B cell (primary cell): ENCODE data around the gene ANXA8. TPM values are rescaled to one million over a fixed set of nuclear protein-coding genes. Genes with fewer than 3 reads are reported as not detected.

Experiments
- ATAC-seq: fragments of 200-7000 bp; cut with Tn5 transposase; one replicate; pipeline ENCODE4 v1.10.0; 2021; ENCODE audit warnings: low read depth, mild to moderate bottlenecking, moderate number of reproducible peaks, moderate library complexity
- CTCF ChIA-PET: fragments of 350-600 bp; sonication (Branson Sonifier 250); formaldehyde crosslinking; loops from one replicate; lab custom pipeline; 2021; ENCODE audit warnings: antibody characterized with exemption, inconsistent platforms; lab: Charles Lee
- POLR2A ChIA-PET: fragments of 350-600 bp; sonication (Branson Sonifier 250); formaldehyde crosslinking; loops from one replicate; lab custom pipeline; 2021; ENCODE audit warnings: antibody characterized with exemption; lab: Charles Lee
- DNase-seq: peaks from one replicate; pipeline ENCODE4 v3.0.0; 2013
- H2AFZ ChIP-seq: 2 replicates; pipeline ENCODE4 v1.6.1; 2012; ENCODE audit warnings: mild to moderate bottlenecking, low read depth, low read length; ENCODE audit not compliant: insufficient read depth, poor library complexity, severe bottlenecking
- H3K27ac ChIP-seq, 2 donors: 1 replicate in 1 of 2; 2 replicates in 1 of 2; pipeline ENCODE4 v1.5.1; 2012 to 2013; ENCODE audit warnings: low read length in 2 of 2, mild to moderate bottlenecking in 2 of 2, moderate library complexity in 1 of 2
- H3K27me3 ChIP-seq, 4 experiments: fragments of 200-600 bp in 1 of 4; sonication (generic) in 1 of 4; replicated peaks in 1 of 4; 1 replicate in 2 of 4; 2 replicates in 2 of 4; pipeline versions ENCODE4 v1.6.1 to v1.7.0; 2013 to 2016; ENCODE audit warnings: low read length in 3 of 4, mild to moderate bottlenecking in 2 of 4, mixed read lengths in 1 of 4, moderate library complexity in 1 of 4; ENCODE audit not compliant: insufficient read depth in 4 of 4, control insufficient read depth in 3 of 4; ENCODE audit errors: control extremely low read depth in 1 of 4
- H3K36me3 ChIP-seq, 2 experiments: replicated peaks in 1 of 2; 1 replicate in 1 of 2; 2 replicates in 1 of 2; pipeline versions ENCODE4 v1.6.1 to v1.7.1; 2013; ENCODE audit warnings: low read length in 1 of 2; ENCODE audit not compliant: insufficient read depth in 2 of 2, control insufficient read depth in 1 of 2; ENCODE audit errors: control extremely low read depth in 1 of 2, extremely low read depth in 1 of 2
- H3K4me1 ChIP-seq, 2 donors: fragments of 200-600 bp in 1 of 2; sonication (generic) in 1 of 2; 1 replicate in 1 of 2; 2 replicates in 1 of 2; pipeline versions ENCODE4 v1.5.1 to v1.6.1; 2013 to 2017; ENCODE audit warnings: low read length in 2 of 2; ENCODE audit not compliant: control insufficient read depth in 2 of 2, insufficient read depth in 2 of 2
- H3K4me2 ChIP-seq: replicated peaks from 2 replicates; pipeline ENCODE3; 2012; ENCODE audit warnings: mild to moderate bottlenecking, low read depth, low read length; ENCODE audit not compliant: poor library complexity, severe bottlenecking
- H3K4me3 ChIP-seq, 5 experiments: fragments of 200-600 bp in 1 of 5; sonication (generic) in 1 of 5; 1 replicate in 3 of 5; 2 replicates in 2 of 5; pipeline versions ENCODE4 v1.5.1 to v1.7.0; 2011 to 2016; ENCODE audit warnings: low read length in 4 of 5, mild to moderate bottlenecking in 4 of 5, low read depth in 2 of 5, control low read depth in 1 of 5, moderate library complexity in 1 of 5; ENCODE audit not compliant: insufficient read depth in 1 of 5; ENCODE audit errors: control extremely low read depth in 1 of 5, extremely low read depth in 1 of 5
- H3K79me2 ChIP-seq: fragments of 200-600 bp; sonication (generic); one replicate; pipeline ENCODE4 v1.6.0; 2016; ENCODE audit warnings: low read length; ENCODE audit not compliant: control insufficient read depth, insufficient read depth
- H3K9ac ChIP-seq: fragments of 200-600 bp; sonication (generic); 2 replicates; pipeline ENCODE4 v1.6.1; 2017; ENCODE audit warnings: mild to moderate bottlenecking, low read length, moderate library complexity
- H3K9me3 ChIP-seq, 3 donors: one replicate each; pipeline versions ENCODE4 v1.6.1 to v1.7.1; 2013; ENCODE audit warnings: low read length in 2 of 3; ENCODE audit not compliant: control insufficient read depth in 2 of 3, insufficient read depth in 1 of 3; ENCODE audit errors: control extremely low read depth in 1 of 3
- H4K20me1 ChIP-seq: 2 replicates; pipeline ENCODE4 v1.6.0; 2012; ENCODE audit warnings: mild to moderate bottlenecking, low read length; ENCODE audit not compliant: insufficient read depth, control insufficient read depth, poor library complexity, severe bottlenecking
- H3K27ac Mint-ChIP-seq: one replicate; pipeline ENCODE4 v1.8.0; 2021; ENCODE audit warnings: mixed read lengths
- H3K27me3 Mint-ChIP-seq: one replicate; pipeline ENCODE4 v1.8.0; 2021; ENCODE audit warnings: mixed read lengths
- H3K4me1 Mint-ChIP-seq: one replicate; pipeline ENCODE4 v1.8.0; 2021; ENCODE audit warnings: mixed read lengths
- H3K4me3 Mint-ChIP-seq: one replicate; pipeline ENCODE4 v1.8.0; 2021; ENCODE audit warnings: mixed read lengths
- H3K9me3 Mint-ChIP-seq: one replicate; pipeline ENCODE4 v1.8.0; 2022; ENCODE audit warnings: mixed read lengths; ENCODE audit not compliant: insufficient read depth
- CTCF ChIP-seq: fragments of 200-600 bp; IDR thresholded peaks from one replicate; pipeline ENCODE4 v1.8.0; 2022; ENCODE audit warnings: antibody characterized with exemption, mild to moderate bottlenecking
- EZH2 ChIP-seq: IDR thresholded peaks from 2 replicates; pipeline ENCODE4 v1.6.1; 2012; ENCODE audit warnings: borderline replicate concordance, low read depth, mild to moderate bottlenecking, moderate library complexity, low read length; ENCODE audit not compliant: insufficient read depth, poor library complexity, severe bottlenecking
- WGBS: methylation state at CpG from one replicate; pipeline ENCODE4 v1.1.5; 2013; ENCODE audit warnings: missing lambda C conversion rate; ENCODE audit not compliant: insufficient coverage; 5-methylcytosine and 5-hydroxymethylcytosine counted together
- intact Hi-C: fragments of 100-400 bp; cut with micrococcal nuclease; formaldehyde crosslinking; loops from one replicate; pipeline ENCODE4 v1.10.0; 2022
- polyA plus RNA-seq: library from polyadenylated mRNA; depleted of rRNA; stranded (reverse); fragments of >200 nt; gene quantifications from 2 replicates; pipeline ENCODE4 v1.2.3, GENCODE V29; 2012
- total RNA-seq, 2 donors: library from RNA; stranded (reverse); fragments of 120-200 nt in 1 of 2; gene quantifications; 1 replicate in 1 of 2; 2 replicates in 1 of 2; pipeline versions ENCODE4 v1.2.3 to v1.2.4, GENCODE V29; 2013 to 2022

Gene ANXA8
- total and polyA plus RNA-seq, 2 donors (not counting 1 experiment from before 2014, with no cell fraction given), result not detected

GRCh38 chr10:47443145-47443544, 40.8 kb downstream of the ANXA8 start:
- TF ChIP-seq EZH2 (no peak), CTCF (no peak)
- Mint-ChIP-seq H3K27ac (no peak overlapping the region), H3K27me3 (peaks cover 32% of the 10 kb centered on the region), H3K9me3 (peaks cover 13% of the 10 kb centered on the region), H3K4me3 (no peak overlapping the region), H3K4me1 (peaks cover 4% of the 10 kb centered on the region)
- H3K4me2 ChIP-seq, result no peak overlapping the region
- H3K9ac ChIP-seq, result no peak overlapping the region
- DNase-seq, result no peak
- no peak for ATAC-seq
- POLR2A ChIA-PET, result no interaction called here
- no peak overlapping the region for H2AFZ ChIP-seq
- H3K9me3 ChIP-seq, result peaks cover 0 to 43% (median 19%) of the 10 kb centered on the region in 3 donors
- peaks cover 0 to 7% (median under 1%) of the 10 kb centered on the region in 4 experiments for H3K27me3 ChIP-seq
- H3K36me3 ChIP-seq, result no peaks in the 10 kb centered on the region
- CTCF ChIA-PET, result no interaction called here
- H3K4me1 ChIP-seq, result no peaks in the 10 kb centered on the region
- H4K20me1 ChIP-seq, result no peaks in the 10 kb centered on the region
- intact Hi-C loops, result no loop called here
- WGBS, result 77% methylated on average over 1 of the region's 2 CpGs
- no peak overlapping the region for H3K4me3 ChIP-seq
- H3K79me2 ChIP-seq, result no peaks in the 10 kb centered on the region
- H3K27ac ChIP-seq, result no peak overlapping the region

- Mint-ChIP-seq H3K27me3 (peaks cover 35% of the 10 kb centered on the region), H3K27ac (no peak overlapping the region), H3K4me1 (no peaks in the 10 kb centered on the region), H3K4me3 (no peak overlapping the region), H3K9me3 (peaks cover 10% of the 10 kb centered on the region)
- no peak overlapping the region for H3K4me3 ChIP-seq
- no peaks in the 10 kb centered on the region for H3K4me1 ChIP-seq
- no peak overlapping the region for H3K4me2 ChIP-seq
- ATAC-seq, result no peak
- H3K79me2 ChIP-seq, result no peaks in the 10 kb centered on the region
- DNase-seq, result no peak
- no peaks in the 10 kb centered on the region for H4K20me1 ChIP-seq
- no peak overlapping the region for H3K27ac ChIP-seq
- CTCF ChIA-PET, result no interaction called here
- POLR2A ChIA-PET, result no interaction called here
- H2AFZ ChIP-seq, result no peak overlapping the region
- TF ChIP-seq CTCF (no peak), EZH2 (no peak)
- whole genome bisulfite sequencing, result 94% methylated on average over 5 of the region's 5 CpGs
- intact Hi-C loops, result no loop called here
- peaks cover 0 to 40% (median 19%) of the 10 kb centered on the region in 3 donors for H3K9me3 ChIP-seq
- no peak overlapping the region for H3K9ac ChIP-seq
- H3K27me3 ChIP-seq, result peaks cover 0 to 7% (median under 1%) of the 10 kb centered on the region in 4 experiments
- H3K36me3 ChIP-seq, result no peaks in the 10 kb centered on the region
Measured at GRCh38 chr10:47442351-47442750, 41.6 kb downstream of the ANXA8 start.
